Astrocyte of the cerebellum (primary cell): ENCODE measurements around the gene PLEKHA8.

Source experiments
- DNase-seq: peaks from one replicate; pipeline ENCODE4 v3.0.0-alpha.2; 2011; ENCODE audit warnings: low read depth
- H3K4me3 ChIP-seq: 2 replicates; pipeline ENCODE4 v1.5.1; 2011; ENCODE audit warnings: mild to moderate bottlenecking, low read depth, low read length, moderate library complexity
- in situ Hi-C: cut with HindIII; loops from 2 replicates; pipeline ENCODE4 v1.10.0; 2017; ENCODE audit warnings: low sequenced_read_pairs
- TF ChIP-seq, protein P1 (sequence below): IDR thresholded peaks from 2 replicates; pipeline ENCODE4 v1.5.1; 2012; ENCODE audit warnings: low read length, low read depth, moderate library complexity, mild to moderate bottlenecking; ENCODE audit errors: missing control alignments

Gene PLEKHA8

DNA sequence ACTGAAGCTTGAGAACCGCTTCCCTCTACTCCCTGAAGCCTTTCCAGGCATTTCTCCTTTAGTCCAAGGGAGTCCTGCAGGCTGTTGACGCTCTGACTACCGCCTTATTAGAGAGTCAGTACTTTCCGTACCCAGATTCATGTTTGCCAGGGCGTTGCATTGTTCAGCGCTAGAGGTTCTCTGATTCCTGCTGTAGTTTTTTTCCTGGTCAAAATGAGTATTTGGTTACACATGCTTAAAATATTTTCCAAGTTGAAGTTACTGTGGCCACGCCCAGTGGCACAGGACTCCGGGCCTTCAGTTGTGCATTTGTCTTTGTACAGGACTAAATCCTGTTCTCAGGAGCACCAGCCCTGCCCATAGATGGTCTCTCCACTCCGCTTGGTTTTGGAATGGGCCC, 114.5 kb downstream of the PLEKHA8 start:
- no peak for DNase-seq
- no peak overlapping the region for H3K4me3 ChIP-seq
- in situ Hi-C loops: loop anchor here (5.0 to 25.0 kb wide), 2 partner anchors 80 to 420 kb away; no protein-coding TSS in a partner anchor
- TF ChIP-seq, protein P1, sequence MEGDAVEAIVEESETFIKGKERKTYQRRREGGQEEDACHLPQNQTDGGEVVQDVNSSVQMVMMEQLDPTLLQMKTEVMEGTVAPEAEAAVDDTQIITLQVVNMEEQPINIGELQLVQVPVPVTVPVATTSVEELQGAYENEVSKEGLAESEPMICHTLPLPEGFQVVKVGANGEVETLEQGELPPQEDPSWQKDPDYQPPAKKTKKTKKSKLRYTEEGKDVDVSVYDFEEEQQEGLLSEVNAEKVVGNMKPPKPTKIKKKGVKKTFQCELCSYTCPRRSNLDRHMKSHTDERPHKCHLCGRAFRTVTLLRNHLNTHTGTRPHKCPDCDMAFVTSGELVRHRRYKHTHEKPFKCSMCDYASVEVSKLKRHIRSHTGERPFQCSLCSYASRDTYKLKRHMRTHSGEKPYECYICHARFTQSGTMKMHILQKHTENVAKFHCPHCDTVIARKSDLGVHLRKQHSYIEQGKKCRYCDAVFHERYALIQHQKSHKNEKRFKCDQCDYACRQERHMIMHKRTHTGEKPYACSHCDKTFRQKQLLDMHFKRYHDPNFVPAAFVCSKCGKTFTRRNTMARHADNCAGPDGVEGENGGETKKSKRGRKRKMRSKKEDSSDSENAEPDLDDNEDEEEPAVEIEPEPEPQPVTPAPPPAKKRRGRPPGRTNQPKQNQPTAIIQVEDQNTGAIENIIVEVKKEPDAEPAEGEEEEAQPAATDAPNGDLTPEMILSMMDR: no peak

DNA sequence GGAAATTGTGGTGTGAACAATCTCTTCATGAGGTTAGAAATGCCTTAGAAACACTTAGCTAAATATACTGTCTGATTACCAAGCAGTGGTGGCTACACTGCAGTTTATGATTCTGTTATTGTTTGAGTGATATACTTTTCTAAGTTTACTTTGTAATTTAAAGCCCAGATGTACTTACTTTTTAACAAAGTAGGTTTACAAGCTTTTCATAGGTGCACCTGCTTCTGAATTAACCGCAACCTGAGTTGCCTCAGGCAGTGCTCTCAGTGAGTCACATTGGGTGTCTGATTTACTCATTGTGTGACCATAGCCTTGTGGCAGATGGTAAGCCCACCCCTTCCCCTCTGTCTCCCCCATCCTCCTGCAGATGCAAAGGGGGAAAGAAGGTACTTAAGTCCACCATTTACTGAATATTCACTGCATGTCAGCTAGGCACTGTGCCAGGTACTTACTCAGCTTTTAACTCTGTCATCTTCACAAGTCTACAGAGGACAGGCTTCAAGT, 115.6 kb downstream of the PLEKHA8 start:
- in situ Hi-C loops: loop anchor here (5.0 to 25.0 kb wide), 2 partner anchors 81 to 419 kb away; no protein-coding TSS in a partner anchor
- TF ChIP-seq, protein P1: no peak
- no peak for DNase-seq
- H3K4me3 ChIP-seq: no peak overlapping the region

DNA sequence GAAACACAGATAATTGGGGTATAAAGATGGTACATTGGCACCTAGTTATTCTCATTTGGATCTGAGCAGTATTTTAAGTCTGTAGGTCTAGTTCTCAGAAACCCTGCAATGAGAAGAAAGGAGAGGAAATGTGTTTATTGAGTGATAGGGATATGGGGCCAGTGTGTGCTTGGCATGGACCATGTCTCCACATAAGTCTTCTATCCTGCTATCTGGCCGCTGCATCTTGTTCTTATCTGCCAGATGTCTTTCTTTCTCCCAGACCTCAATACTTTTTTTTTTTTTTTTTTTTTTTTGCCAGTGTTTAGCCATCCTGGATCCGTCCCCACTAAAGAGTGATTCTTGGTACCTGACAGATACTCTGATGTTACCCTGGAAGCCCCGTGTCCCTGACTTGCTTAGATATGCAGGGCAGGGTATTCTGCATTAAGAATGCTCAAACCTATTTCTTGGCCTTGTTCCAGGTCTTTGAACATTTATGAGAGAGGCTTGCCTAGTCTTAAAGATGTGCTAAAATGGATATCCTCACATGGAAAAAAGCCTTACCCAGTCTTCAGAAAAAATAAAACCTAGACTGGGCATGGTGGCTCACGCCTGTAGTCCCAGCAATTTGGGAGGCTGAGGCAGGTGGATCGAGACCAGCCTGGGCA, 116.6 kb downstream of the PLEKHA8 start:
- DNase-seq: no peak
- TF ChIP-seq, protein P1: no peak
- no peak overlapping the region for H3K4me3 ChIP-seq
- in situ Hi-C loops: loop anchor here (5.0 to 25.0 kb wide), 2 partner anchors 82 to 418 kb away; no protein-coding TSS in a partner anchor

DNA sequence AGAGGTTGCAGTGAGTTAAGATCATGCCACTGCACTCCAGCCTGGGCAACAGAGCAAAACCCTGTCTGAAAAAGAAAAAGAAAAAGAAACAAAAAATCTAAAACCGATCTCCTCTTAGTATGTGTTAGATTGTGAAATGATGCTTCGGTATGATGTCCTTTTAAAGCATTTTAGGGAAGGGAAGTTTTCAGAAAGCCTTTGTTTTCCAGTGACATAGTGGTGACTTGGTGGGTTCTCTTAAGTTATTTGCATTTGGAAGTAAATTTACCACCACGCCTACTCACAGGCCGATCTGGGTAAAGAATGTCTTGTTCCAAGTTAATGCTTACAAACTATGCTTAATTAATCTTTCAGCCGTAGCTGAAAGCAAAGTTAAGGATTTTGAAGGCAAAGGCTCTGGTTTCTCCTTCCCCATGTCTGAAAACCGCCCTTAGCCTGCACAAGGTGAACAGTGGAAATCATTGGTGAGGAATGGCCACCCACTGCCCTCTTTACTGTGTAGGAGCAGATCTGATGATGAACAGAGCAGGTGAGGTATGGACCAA, 117.3 kb downstream of the PLEKHA8 start:
- TF ChIP-seq, protein P1: no peak
- no peak for DNase-seq
- no peak overlapping the region for H3K4me3 ChIP-seq
- in situ Hi-C loops: loop anchor here (25.0 kb wide), 1 partner anchor 417 kb away; no protein-coding TSS in a partner anchor

DNA sequence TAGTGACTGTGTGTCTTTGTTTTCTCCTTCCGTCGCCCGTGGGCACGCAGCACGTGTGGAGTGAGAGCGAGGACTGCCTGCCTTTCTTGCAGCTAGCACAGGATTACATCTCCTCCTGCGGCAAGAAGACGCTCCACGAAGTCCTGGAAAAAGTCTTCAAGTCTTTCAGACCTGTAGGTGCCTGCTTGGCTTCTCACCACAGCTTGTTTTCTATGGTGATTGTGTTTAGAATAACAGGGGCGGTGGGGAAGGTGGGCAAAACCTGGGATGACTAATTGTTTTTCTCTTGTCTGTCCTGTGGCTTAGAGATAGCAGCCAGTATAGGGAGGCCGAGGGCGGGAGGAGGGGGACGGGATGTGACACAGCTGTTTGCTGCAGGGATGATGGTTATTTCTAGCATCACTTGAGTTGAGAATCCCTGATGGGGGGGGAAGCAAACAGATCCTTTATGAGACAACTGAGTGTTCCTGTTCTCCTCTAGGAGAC, 118.0 kb downstream of the PLEKHA8 start:
- in situ Hi-C loops: loop anchor here (25.0 kb wide), 1 partner anchor 416 kb away; no protein-coding TSS in a partner anchor
- TF ChIP-seq, protein P1: no peak
- no peak for DNase-seq
- H3K4me3 ChIP-seq: no peak overlapping the region

DNA sequence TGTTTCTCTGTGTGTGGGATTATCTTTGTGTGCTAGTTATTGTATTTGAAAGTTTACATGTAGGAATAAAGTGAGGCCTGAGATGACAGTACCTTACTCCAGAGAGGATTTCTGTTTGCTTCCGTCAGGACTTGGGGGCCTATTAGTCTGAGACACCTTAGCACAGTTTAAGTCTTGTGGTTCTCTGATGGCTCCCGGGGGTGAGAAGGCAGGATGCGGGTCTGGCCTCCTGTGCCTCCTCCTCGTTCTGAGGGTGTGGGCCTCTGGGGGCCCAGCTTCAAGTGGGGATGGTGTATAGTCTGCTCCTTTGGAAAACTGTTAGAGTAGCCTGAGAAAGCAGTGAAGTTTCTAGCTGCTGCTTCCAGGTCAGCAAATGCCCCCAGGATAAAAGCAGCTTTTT, 119.0 kb downstream of the PLEKHA8 start:
- no peak overlapping the region for H3K4me3 ChIP-seq
- in situ Hi-C loops: loop anchor here (25.0 kb wide), 1 partner anchor 415 kb away; no protein-coding TSS in a partner anchor
- DNase-seq: no peak
- TF ChIP-seq, protein P1: no peak
